WERI-Rb-1 (cell line): ENCODE measurements around the gene S100B.

Experiments
- DNase-seq: peaks from one replicate; pipeline ENCODE4 v3.0.0-alpha.2; 2020
- H3K27ac ChIP-seq: fragments of 250-450 bp; sonication (Bioruptor Pico); 2 replicates; pipeline ENCODE4 v1.5.1; 2020; ENCODE audit warnings: mild to moderate bottlenecking, moderate library complexity
- H3K27me3 ChIP-seq: fragments of 250-450 bp; sonication (Bioruptor Pico); 2 replicates; pipeline ENCODE4 v1.5.1; 2021; ENCODE audit warnings: mild to moderate bottlenecking, low read depth, moderate library complexity; ENCODE audit not compliant: insufficient read depth, severe bottlenecking
- H3K36me3 ChIP-seq: fragments of 250-450 bp; sonication (Bioruptor Pico); 2 replicates; pipeline ENCODE4 v1.5.1; 2020; ENCODE audit warnings: mild to moderate bottlenecking, moderate library complexity
- H3K4me3 ChIP-seq: 2 replicates; pipeline ENCODE4 v1.5.1; 2011; ENCODE audit warnings: low read depth, mild to moderate bottlenecking, control low read depth, low read length
- H3K9me3 ChIP-seq: fragments of 250-450 bp; sonication (Bioruptor Pico); 2 replicates; pipeline ENCODE4 v1.5.1; 2021; ENCODE audit warnings: mild to moderate bottlenecking, moderate library complexity; ENCODE audit not compliant: severe bottlenecking
- CTCF ChIP-seq: IDR thresholded peaks from 2 replicates; pipeline ENCODE4 v1.5.1; 2011; ENCODE audit warnings: low read depth, mild to moderate bottlenecking, control low read depth, inconsistent platforms, low read length

The S100B gene

DNA sequence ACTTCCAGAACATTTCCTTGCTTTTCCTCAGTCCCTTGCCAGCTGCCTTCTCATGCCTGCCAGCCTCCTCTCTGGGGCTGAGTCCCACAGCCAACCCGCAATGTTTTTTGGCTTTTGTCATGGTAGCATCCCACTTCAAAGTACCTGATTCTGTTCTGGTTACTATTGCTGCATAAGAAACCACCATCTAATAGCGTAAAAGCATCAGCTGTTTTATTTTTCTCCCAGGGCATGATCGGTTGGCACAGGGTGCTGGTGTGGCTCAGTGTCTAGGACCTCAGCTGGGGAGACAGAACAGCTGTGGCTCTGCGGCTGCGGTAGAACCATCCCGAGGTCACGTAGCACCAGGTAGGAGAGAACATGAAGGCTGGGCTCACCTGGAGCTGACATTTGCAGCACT lies 21.7 kb upstream of the S100B start:
- DNase-seq = no peak
- Histone ChIP-seq H3K27me3 (no peaks in the 10 kb centered on the region), H3K9me3 (peaks cover 15% of the 10 kb centered on the region), H3K27ac (no peak overlapping the region), H3K36me3 (no peaks in the 10 kb centered on the region), H3K4me3 (no peak overlapping the region)
- TF ChIP-seq CTCF = no peak

GRCh38 chr21:46625759-46626158 lies 20.9 kb upstream of the S100B start:
- no peak for TF ChIP-seq CTCF
- DNase-seq = no peak
- Histone ChIP-seq H3K4me3 (no peak overlapping the region), H3K36me3 (no peaks in the 10 kb centered on the region), H3K27ac (no peak overlapping the region), H3K27me3 (no peaks in the 10 kb centered on the region), H3K9me3 (peaks cover 15% of the 10 kb centered on the region)

- H3K36me3 ChIP-seq = no peaks in the 10 kb centered on the region
- peaks cover 17% of the 10 kb centered on the region for H3K9me3 ChIP-seq
- TF ChIP-seq CTCF = no peak
These were observed 19.2 kb upstream of the S100B start for GRCh38 chr21:46624050-46624449.

GRCh38 chr21:46622226-46622625 lies 17.3 kb upstream of the S100B start:
- H3K4me3 ChIP-seq = no peak overlapping the region
- TF ChIP-seq CTCF = no peak
- H3K36me3 ChIP-seq = no peaks in the 10 kb centered on the region
- no peak for DNase-seq
- H3K27me3 ChIP-seq = no peaks in the 10 kb centered on the region
- H3K27ac ChIP-seq = no peak overlapping the region
- H3K9me3 ChIP-seq = peaks cover 17% of the 10 kb centered on the region

More at GRCh38 chr21:46624050-46624449, 19.2 kb upstream of the S100B start:
- DNase-seq = no peak
- no peak overlapping the region for H3K4me3 ChIP-seq
- H3K27ac ChIP-seq = no peak overlapping the region
- H3K27me3 ChIP-seq = no peaks in the 10 kb centered on the region

- Histone ChIP-seq H3K36me3 (no peaks in the 10 kb centered on the region), H3K4me3 (no peak overlapping the region), H3K27me3 (no peaks in the 10 kb centered on the region), H3K9me3 (peaks cover 16% of the 10 kb centered on the region), H3K27ac (no peak overlapping the region)
- no peak for TF ChIP-seq CTCF
- no peak for DNase-seq
These were observed 16.7 kb upstream of the S100B start for GRCh38 chr21:46621457-46622182.

DNA sequence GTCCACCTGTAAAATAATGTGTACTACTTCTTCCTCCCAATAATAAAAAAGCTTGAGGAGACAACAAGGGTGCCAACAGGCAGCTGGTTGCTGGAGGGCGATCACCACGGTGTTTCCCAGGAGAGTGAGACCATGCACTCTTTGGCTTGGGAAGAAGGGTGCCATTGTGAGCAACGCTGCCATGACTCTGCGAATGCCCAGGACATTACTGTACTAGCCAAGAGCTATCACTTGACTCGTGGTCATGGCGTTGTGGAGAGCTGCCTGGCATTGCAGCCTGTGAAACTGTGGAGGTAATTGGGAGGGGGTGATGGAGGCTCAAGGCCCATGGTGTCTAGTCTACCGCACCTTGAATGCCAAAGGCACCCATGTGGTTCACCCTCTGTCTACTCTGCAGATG lies 16.0 kb upstream of the S100B start:
- Histone ChIP-seq H3K4me3 (no peak overlapping the region), H3K27me3 (no peaks in the 10 kb centered on the region), H3K9me3 (peaks cover 8% of the 10 kb centered on the region), H3K36me3 (no peaks in the 10 kb centered on the region), H3K27ac (no peak overlapping the region)
- no peak for DNase-seq
- TF ChIP-seq CTCF = no peak
